ENCODE results near the gene DRD2.

Gene DRD2

GRCh38 chr11:113392236-113392921 is 82.8 kb downstream of the DRD2 start:
- Histone ChIP-seq H3K27ac (ENCODE audit: low read length) (peak overlapping the region; percentile 20; the same call in 1 of the 2 replicates), H3K4me3 (ENCODE audit: low read length) (no peak overlapping the region), H3K4me1 (ENCODE audit: low read length) (peaks cover 18% of the 10 kb centered on the region), H3K9ac (ENCODE audit: low read length) (no peak overlapping the region), H3K9me2 (replicated peaks; ENCODE audit: insufficient read depth, low read length) (no peaks in the 10 kb centered on the region), H4K20me1 (ENCODE audit: insufficient read depth, low read length) (no peaks in the 10 kb centered on the region), H3K27me3 (replicated peaks; ENCODE audit: insufficient read depth, low read length) (no peaks in the 10 kb centered on the region), H3F3A (ENCODE audit: insufficient read depth, low read length) (peaks cover 10% of the 10 kb centered on the region; the same call in 1 of the 2 replicates), H3K36me3 (replicated peaks; ENCODE audit: insufficient read depth, low read length) (no peaks in the 10 kb centered on the region), H3K4me2 (ENCODE audit: low read depth, low read length) (peak overlapping the region; percentile 35; the same call in 1 of the 2 replicates), H3K9me3 (replicated peaks; ENCODE audit: insufficient read depth, low read length) (no peaks in the 10 kb centered on the region), H2AFZ (ENCODE audit: low read length) (0 out of 2 replicates have a peak overlapping the region, but pooled peaks have one; percentile 19), H3K79me2 (ENCODE audit: low read length) (no peaks in the 10 kb centered on the region)
- TF ChIP-seq EZH2phosphoT487 (IDR thresholded peaks at IDR 0.05; ENCODE audit: low read length) (no peak), EZH2 (optimal IDR thresholded peaks at IDR 0.05; ENCODE audit: low read depth, low read length) (no peak), CTCF (IDR thresholded peaks at IDR 0.05; ENCODE audit: low read length) (no peak)
- no peak for DNase-seq

- H3F3A ChIP-seq (ENCODE audit: insufficient read depth, low read length): peaks cover 10% of the 10 kb centered on the region; the same call in 1 of the 2 replicates
- no peak for TF ChIP-seq CTCF (IDR thresholded peaks at IDR 0.05; ENCODE audit: low read length)
- TF ChIP-seq EZH2 (optimal IDR thresholded peaks at IDR 0.05; ENCODE audit: low read depth, low read length): no peak
- no peak for TF ChIP-seq EZH2phosphoT487 (IDR thresholded peaks at IDR 0.05; ENCODE audit: low read length)
- no peaks in the 10 kb centered on the region for H3K36me3 ChIP-seq (replicated peaks; ENCODE audit: insufficient read depth, low read length)
- no peak overlapping the region for H3K9ac ChIP-seq (ENCODE audit: low read length)
- H3K9me2 ChIP-seq (replicated peaks; ENCODE audit: insufficient read depth, low read length): no peaks in the 10 kb centered on the region
- no peak overlapping the region for H3K4me3 ChIP-seq (ENCODE audit: low read length)
- DNase-seq: no peak
- peaks cover 18% of the 10 kb centered on the region for H3K4me1 ChIP-seq (ENCODE audit: low read length)
- H3K27ac ChIP-seq (ENCODE audit: low read length): no peak overlapping the region
- H4K20me1 ChIP-seq (ENCODE audit: insufficient read depth, low read length): no peaks in the 10 kb centered on the region
- H3K4me2 ChIP-seq (ENCODE audit: low read depth, low read length): no peak overlapping the region
- no peaks in the 10 kb centered on the region for H3K79me2 ChIP-seq (ENCODE audit: low read length)
- H3K27me3 ChIP-seq (replicated peaks; ENCODE audit: insufficient read depth, low read length): no peaks in the 10 kb centered on the region
- H2AFZ ChIP-seq (ENCODE audit: low read length): no peak overlapping the region
- H3K9me3 ChIP-seq (replicated peaks; ENCODE audit: insufficient read depth, low read length): no peaks in the 10 kb centered on the region
Measured at GRCh38 chr11:113389272-113389671, 85.9 kb downstream of the DRD2 start.

GRCh38 chr11:113387605-113388211 is 87.5 kb downstream of the DRD2 start, which contains the start of gene ANKK1:
ANKK1 (plus strand) TSS chr11:113387779; CDS start chr11:113387885, 106 bp downstream.
- H3K36me3 ChIP-seq (replicated peaks; ENCODE audit: insufficient read depth, low read length): no peaks in the 10 kb centered on the region
- no peak within 1 kb of the TSS for H3K4me2 ChIP-seq (ENCODE audit: low read depth, low read length)
- no peaks in the 10 kb centered on the region for H3K27me3 ChIP-seq (replicated peaks; ENCODE audit: insufficient read depth, low read length)
- no peaks in the 10 kb centered on the region for H4K20me1 ChIP-seq (ENCODE audit: insufficient read depth, low read length)
- no peak within 1 kb of the TSS for H3K27ac ChIP-seq (ENCODE audit: low read length)
- H3K79me2 ChIP-seq (ENCODE audit: low read length): no peaks in the 10 kb centered on the region
- H3K4me3 ChIP-seq (ENCODE audit: low read length): no peak within 1 kb of the TSS
- H3K4me1 ChIP-seq (ENCODE audit: low read length): peaks cover 18% of the 10 kb centered on the region
- no peak for DNase-seq
- H2AFZ ChIP-seq (ENCODE audit: low read length): no peak within 1 kb of the TSS
- H3K9me2 ChIP-seq (replicated peaks; ENCODE audit: insufficient read depth, low read length): no peaks in the 10 kb centered on the region
- H3K9me3 ChIP-seq (replicated peaks; ENCODE audit: insufficient read depth, low read length): no peaks in the 10 kb centered on the region
- no peak within 1 kb of the TSS for H3K9ac ChIP-seq (ENCODE audit: low read length)
- H3F3A ChIP-seq (ENCODE audit: insufficient read depth, low read length): peaks cover 10% of the 10 kb centered on the region; the same call in 1 of the 2 replicates
- TF ChIP-seq EZH2phosphoT487 (IDR thresholded peaks at IDR 0.05; ENCODE audit: low read length) (no peak), EZH2 (optimal IDR thresholded peaks at IDR 0.05; ENCODE audit: low read depth, low read length) (no peak), CTCF (IDR thresholded peaks at IDR 0.05; ENCODE audit: low read length) (no peak)

Measured in MM.1S (cell line).